NK-92 treated with Interleukin-12 subunit alpha and Interleukin-12 subunit beta, amount 100 ng/mL, for 24 hours (cell line): ENCODE results near the gene ERAP2.

Source experiments
- DNase-seq: peaks from one replicate; lab custom pipeline; 2025; lab: John Stamatoyannopoulos, UW

The ERAP2 gene

GRCh38 chr5:96933764-96934707, 57.7 kb downstream of the ERAP2 start:
- DNase-seq, result no peak

DNA sequence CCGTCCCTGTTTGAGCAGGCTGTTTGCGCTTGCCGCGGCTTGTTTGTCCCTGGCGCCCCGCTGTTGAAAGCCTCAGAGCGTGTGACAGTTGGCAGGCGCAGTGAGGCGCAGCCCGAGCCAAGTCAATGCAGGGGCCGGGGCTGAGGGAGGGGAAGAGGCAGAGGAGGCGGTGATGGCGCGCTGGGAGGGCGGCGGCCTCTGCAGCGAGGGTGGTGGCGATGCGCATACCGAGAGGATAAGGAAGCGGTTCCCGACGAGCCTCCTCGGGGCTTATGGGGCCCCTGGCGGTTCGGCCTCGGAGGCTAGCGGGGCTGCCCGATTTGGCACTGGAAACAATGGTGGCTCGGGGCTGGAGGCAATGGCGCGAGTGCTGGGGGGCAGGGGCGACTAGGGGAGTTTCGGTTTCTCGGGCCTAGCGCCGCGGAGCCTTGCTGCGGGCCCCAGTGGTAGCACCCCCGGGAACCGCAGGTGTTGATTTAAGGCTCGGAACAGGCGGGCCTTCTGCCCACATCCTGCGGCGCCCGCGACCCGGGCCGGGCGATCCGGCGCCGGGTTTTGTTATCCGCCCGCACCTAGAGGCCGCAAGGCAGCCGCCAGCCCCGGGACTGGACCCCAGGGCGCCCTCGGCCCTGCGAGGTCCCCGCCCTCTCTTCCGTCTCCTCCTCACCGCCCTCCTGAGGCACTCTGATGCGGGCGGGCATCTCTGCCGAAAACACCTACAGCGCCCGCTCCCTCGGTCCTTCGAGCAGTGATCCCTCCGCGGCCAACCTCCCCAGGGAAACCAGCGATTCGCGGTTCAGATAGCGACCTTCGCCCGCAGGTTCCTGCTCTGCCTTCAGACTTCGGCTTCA, 58.6 kb downstream of the ERAP2 start:
- peak; percentile 99 for DNase-seq

DNA sequence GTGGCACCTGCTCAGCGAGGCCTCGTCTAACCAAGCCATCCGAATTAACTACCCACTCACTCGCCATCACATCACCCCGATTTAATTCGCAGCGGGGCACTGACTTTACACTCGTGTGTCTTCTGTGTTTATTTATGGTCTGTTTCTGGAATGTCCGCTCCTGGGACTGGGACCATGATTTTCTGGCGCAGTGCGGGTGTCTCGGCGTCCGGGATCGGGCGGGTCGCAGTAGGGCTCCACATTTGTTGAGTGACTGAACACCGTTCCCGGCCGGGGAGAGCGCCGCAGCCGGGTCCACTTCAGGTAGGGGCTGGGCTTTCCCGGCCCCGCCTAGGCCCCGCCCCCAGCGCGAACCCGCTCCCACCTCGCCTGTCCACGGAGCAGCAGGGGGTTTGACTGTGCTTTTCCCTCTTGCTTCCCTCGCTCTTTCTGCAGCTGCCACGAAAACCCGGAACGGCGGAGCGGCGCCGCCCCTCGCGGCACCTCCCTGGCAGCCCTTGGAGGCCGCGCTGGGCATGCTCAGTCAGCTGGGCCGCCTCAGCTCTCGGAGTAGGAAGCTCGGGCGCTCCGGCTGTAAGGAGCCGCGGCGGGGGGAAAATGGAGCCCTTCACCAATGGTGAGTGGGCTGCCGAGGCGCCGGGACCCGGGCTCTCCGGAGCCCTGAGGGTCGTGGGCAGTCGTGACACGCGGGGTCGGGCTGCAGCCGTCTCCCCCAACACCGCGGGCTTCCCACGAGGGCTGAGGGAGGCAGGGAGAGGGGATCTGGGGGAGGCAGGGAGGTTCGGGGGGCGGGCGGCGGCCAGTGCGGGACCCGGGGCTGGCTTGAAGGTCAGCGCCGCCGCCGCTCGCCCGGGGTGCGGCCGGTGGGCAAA, 59.5 kb downstream of the ERAP2 start, which contains the start of gene LNPEP:
LNPEP (plus strand) TSS at position 522 of the 872 bp plus-strand sequence; CDS start at position 598, 76 bp downstream.
- DNase-seq, result peak; percentile 96

GRCh38 chr5:96936431-96937320, 60.4 kb downstream of the ERAP2 start:
- DNase-seq, result peak; percentile 74

DNA sequence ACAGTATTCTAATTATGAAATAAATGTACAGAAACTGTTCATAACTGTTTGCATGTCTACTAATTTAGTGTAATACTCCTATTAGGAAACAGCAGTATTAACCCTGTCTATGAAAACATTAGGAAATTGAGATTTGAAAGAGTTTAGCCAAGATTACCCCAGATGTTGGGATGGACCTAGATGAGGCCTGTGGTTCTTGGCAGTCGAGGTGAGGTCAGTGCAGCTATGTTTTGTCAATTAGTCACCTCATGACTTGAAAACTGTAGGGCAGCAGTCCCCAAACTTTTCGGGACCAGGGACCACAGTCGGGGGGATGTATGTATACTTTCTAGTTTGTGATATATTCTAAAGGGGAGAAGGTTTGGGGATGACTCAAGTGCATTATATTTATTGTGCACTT, 64.3 kb downstream of the ERAP2 start:
- DNase-seq, result no peak

DNA sequence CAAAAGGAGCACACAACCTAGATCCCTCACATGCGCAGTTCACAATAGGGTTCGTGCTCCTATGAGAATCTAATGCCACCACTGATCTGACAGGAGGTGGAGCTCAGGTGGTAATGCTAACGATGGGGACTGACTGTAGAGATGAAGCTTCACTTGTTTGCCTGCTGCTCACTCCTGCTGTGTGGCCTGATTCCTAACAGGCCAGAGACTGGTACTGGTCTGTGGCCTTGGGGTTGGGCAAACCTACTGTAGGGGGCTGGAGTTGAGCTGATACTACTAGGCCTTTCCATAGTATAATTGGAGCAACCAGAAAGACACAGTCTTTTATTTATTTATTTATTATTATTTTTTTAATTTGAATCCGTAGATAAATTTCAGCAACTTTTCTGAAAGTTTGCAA, 64.8 kb downstream of the ERAP2 start:
- no peak for DNase-seq

DNA sequence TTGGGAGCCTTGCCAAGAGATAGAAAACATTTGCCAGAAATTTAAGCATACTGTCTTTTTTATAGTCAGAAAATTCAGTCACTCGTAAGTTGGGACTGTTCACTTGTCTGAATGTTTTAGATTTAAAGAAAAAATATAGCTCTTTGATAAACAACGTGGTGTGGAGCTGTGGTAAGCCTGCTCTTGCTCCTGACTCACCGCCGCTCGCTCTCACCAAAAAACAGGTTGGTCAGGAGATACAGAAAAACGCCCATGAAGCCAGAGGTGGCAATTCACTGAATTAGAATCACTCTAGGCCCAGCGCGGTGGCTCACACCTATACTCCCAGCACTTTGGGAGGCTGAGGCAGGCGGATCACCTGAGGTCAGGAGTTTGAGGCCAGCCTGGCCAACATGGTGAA, 65.8 kb downstream of the ERAP2 start:
- no peak for DNase-seq

GRCh38 chr5:96942911-96943310, 66.6 kb downstream of the ERAP2 start:
- DNase-seq, result no peak

DNA sequence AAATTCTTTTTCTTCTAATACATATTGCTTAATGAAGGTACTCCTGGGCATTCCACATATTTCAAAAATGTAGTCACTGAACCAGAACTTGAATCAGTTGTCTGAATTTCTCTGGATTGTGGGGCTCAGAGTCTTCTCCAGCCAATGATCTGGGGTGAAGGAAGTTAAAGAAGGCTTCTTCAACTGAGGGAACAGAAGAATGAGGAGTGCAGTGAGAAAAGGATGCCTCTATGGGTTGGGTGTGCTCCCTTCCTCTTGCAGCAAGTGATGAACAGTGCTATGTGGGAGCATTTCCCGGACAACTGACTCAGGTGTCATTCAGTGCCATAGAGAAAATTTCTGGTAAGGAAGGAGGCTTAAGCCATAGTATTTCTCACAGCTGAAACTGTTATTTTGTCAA, 67.5 kb downstream of the ERAP2 start:
- DNase-seq, result no peak

DNA sequence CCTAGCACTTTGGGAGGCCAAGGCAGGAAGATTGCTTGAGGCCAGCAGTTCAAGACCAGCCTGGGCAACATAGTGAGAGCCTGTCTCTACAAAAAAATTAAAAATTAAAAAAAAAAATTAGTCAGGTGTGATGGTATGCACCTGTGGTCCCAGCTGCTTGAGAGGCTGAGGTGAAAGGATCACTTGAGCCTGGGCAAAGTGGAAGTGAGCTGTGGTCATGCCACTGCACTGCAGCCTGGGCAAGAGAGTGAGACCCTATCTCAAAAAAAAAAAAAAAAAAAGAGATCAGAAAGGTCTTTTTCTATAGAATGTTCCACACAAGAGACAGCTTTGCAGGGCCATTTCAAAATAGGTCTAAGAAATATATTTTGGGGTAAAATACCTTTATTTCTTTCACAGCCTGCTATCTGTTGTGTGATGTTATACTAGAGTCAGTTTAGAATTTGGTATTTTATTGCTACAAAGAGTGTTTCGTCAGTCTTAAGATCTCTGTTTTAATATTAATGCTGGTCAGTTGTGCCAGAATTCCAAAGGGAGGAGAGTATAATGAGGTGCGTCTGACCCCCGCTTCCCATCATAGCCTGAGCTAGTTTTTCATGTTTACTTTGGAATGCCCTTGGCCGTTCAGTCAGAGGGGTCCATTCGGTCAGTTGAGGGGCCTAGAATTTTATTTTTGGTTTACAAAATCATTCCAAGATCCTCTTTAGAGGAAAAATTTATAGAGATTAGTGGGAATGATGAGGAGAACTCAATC, 69.0 kb downstream of the ERAP2 start:
- DNase-seq, result no peak

DNA sequence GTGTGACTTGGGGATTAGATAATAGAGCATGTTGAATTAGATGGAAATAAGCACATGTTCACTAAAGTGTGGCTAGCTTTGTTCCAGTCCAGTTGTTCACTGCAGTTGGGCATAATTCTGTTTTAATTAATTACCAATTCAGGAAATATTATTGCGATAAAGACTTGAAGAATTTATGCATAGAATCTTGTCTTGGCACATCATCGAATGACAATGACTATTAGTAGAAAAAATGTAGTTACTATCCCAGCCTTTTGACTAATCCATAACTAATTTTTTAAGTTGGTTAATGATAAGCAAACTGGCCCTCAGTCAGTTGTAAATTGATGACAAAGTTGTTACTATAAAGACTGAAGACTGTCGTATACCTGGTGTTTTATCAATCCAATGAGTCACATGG, 70.1 kb downstream of the ERAP2 start:
- no peak for DNase-seq

GRCh38 chr5:96952118-96952750, 75.9 kb downstream of the ERAP2 start:
- DNase-seq, result no peak

- DNase-seq, result no peak
Observed at GRCh38 chr5:96952974-96953730, 76.9 kb downstream of the ERAP2 start.

DNA sequence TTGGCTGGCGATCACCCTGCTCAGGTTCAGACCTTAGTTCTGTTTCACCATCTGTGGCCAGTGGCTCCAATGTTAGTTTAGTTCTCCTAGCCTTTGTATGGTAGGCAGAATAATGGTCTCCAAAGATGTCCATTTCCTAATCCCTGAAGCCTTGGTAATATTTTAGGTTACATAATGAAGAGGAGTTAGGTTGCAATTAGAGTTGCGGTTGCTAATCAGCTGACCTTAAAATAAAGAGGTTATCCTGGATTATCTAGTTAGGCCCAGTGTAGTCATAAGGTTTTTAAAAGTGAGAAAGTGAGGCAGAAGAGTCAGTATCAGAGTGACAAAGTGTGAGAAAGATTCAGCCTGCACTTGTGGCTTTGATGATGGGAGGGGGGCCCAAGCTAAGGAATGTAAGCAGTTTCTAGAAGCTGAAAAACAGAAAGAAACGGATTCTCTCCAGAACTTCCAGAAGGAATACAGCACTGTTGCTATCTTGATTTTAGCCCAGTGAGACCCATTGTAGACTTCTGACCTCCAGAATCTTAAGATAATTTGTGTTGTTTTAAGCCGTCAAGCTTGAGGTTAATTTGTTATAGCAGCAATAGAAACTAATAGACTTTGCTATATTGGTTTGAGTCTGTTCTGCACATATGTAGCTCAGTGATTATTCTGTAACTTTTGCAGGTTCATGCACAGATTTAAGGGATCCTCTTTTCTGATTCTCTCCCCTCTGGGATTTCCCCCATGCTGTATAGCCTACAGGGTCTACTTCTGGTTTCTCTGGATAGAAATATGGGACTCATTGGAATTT, 81.2 kb downstream of the ERAP2 start:
- no peak for DNase-seq

DNA sequence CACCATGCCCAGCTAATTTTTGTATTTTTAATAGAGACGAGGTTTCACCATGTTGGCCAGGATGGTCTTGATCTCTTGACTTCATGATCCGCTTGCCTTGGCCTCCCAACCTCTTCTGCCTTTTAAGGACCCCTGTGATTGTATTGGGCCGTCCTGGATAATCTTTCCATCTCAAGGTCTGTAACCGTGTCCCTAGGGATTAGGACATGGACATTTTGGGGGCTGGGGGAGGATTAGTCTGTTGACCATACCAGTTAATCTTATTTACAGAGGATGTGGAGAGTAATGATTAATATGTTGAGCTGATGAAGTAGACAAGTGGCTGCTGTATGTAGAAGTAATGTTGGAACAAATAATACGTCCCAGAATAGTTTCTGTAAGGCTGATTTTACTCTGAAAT, 82.7 kb downstream of the ERAP2 start:
- DNase-seq, result no peak

DNA sequence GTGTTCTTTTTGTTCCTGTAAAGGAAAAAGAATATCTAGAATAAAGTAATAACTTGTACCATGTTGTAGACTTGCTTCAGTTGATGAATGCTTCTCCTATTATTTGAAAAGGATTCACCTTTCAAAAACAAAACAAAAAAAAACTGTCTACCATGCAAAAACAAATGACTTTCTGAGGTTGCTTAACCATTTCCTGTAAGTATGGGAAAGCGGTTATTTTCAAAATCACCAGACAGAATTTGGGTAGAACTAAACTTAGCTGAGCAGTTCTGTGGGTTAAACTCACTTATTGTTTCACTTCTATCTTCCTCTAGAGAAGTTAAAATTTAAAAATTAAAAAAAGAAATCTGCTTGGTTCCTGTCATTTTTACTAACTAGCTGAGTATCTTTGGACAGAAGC, 84.8 kb downstream of the ERAP2 start:
- DNase-seq, result no peak

GRCh38 chr5:96962540-96962991, 86.3 kb downstream of the ERAP2 start:
- no peak for DNase-seq

DNA sequence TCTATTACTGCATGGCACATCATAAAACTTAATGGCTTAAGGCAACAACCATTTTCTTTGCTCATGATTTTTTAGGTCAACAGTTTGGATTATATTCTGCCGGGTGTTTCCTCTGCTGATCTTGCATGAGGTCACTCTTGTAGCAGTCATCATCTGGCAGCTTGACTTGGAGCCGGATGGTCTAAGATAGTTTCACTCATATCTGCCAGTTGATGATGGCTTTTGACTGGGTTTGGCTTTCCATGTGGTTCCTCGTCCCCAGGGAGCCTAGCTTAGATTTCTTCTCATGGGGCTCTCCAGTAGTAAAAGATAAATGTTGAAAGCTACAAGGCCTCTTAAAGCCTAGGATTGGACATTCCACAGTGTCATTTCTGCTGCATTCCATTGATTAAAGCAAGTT, 87.0 kb downstream of the ERAP2 start:
- no peak for DNase-seq
